ENCODE data around the gene TMEM87A. TPM values are rescaled to one million over a fixed set of nuclear protein-coding genes. Genes with fewer than 3 reads are reported as not detected.
"Not testable (repeated sequence)": the region's sequence is repeated elsewhere in the genome, so short reads cannot be mapped to it uniquely, and the experiment has no call there.

TMEM87A gene, protein sequence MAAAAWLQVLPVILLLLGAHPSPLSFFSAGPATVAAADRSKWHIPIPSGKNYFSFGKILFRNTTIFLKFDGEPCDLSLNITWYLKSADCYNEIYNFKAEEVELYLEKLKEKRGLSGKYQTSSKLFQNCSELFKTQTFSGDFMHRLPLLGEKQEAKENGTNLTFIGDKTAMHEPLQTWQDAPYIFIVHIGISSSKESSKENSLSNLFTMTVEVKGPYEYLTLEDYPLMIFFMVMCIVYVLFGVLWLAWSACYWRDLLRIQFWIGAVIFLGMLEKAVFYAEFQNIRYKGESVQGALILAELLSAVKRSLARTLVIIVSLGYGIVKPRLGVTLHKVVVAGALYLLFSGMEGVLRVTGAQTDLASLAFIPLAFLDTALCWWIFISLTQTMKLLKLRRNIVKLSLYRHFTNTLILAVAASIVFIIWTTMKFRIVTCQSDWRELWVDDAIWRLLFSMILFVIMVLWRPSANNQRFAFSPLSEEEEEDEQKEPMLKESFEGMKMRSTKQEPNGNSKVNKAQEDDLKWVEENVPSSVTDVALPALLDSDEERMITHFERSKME
- 10 to 100 TPM; 17.6 to 30.4 (median 26.2) TPM for total RNA-seq
- polyA plus RNA-seq: 10 to 100 TPM; 16.4 to 30.9 (median 22.0) TPM
- long read RNA-seq, donor 1, transcript TMEM87A-202 (20 exons, 3,109 nt): major isoform, 21 of 35 reads
- long read RNA-seq, donor 1, partial matches to known transcripts: 6 of 35 reads
- long read RNA-seq, donor 1, other reads (novel, unspliced or antisense): 8 of 35 reads
- long read RNA-seq, donor 2, transcript TMEM87A-202 (20 exons, 3,109 nt): major isoform, 48 of 70 reads
- long read RNA-seq, donor 2, partial matches to known transcripts: 7 of 70 reads
- long read RNA-seq, donor 2, other reads (novel, unspliced or antisense): 14 of 70 reads

DNA sequence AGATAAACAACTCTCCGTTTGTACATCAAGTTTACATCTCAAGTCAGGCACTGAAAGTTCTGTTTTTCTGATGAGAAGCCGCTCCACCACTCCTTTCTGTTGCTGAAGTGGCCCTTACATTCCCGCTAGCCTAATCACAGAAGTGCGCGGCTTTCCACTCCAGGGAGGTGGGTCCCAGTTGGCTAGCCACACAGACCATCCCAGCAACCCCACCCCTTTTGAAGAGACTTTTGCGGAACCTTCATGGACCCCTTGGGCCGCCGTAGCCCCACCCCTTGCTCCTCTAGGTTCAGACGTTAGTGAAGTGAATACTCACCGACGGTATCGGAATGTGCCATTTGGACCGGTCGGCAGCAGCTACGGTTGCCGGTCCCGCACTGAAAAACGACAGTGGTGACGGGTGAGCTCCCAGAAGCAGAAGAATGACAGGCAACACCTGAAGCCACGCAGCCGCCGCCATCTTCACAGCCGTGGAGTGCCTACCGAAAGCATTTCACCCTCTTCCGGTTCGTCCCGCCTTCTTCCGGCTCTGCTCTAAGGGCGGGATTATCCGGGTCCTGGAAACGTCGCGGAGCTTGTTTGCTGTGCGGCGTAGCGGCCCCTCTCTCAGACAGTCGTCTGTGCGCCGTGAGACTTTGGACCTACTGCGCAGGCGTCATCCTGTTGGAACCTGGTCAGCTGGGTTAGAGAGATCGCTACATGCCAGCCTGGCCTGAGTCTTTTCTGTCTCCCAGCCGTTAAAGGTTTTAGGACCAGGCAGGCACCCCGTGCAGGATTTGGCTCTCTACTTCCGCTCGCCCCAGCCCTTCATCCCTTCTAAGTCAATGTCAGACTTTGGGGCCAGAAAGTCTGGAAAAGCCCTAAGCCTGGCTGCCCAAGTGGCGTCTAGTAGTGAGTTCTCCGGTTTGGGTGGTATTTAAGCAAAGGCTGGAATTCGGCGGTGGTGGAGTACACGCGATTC, at the start of gene TMEM87A, which contains the start of gene GANC:
TMEM87A (minus strand) TSS at position 495 of the 961 bp plus-strand sequence; CDS start at position 460, 35 bp downstream.
GANC (plus strand) TSS at position 263 of the 961 bp plus-strand sequence. CDS start 1,281 bp downstream, outside the sequence.
- WGBS, 3 donors: 0% methylated on average over 52 of the region's 52 CpGs
- peak; percentile 97 to 98 for DNase-seq
- H3K9me3 ChIP-seq: no peaks in the 10 kb centered on the region
- peak; percentile 93 to 97 (median 94) for ATAC-seq
- peak within 1 kb of the TSS; percentile 97 for H3K27ac ChIP-seq
- H3K4me3 ChIP-seq: peak within 1 kb of the TSS; percentile 73
- peaks cover 40% of the 10 kb centered on the region for H3K4me1 ChIP-seq
- TF ChIP-seq, protein P1, sequence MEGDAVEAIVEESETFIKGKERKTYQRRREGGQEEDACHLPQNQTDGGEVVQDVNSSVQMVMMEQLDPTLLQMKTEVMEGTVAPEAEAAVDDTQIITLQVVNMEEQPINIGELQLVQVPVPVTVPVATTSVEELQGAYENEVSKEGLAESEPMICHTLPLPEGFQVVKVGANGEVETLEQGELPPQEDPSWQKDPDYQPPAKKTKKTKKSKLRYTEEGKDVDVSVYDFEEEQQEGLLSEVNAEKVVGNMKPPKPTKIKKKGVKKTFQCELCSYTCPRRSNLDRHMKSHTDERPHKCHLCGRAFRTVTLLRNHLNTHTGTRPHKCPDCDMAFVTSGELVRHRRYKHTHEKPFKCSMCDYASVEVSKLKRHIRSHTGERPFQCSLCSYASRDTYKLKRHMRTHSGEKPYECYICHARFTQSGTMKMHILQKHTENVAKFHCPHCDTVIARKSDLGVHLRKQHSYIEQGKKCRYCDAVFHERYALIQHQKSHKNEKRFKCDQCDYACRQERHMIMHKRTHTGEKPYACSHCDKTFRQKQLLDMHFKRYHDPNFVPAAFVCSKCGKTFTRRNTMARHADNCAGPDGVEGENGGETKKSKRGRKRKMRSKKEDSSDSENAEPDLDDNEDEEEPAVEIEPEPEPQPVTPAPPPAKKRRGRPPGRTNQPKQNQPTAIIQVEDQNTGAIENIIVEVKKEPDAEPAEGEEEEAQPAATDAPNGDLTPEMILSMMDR (IDR thresholded peaks at IDR 0.05): no peak
- no peaks in the 10 kb centered on the region for H3K27me3 ChIP-seq (ENCODE audit: insufficient read depth in 3 of 3, low read length in 2 of 3)
- intact Hi-C loops (cut with DNase I): loop anchor here (1.0 to 10.0 kb wide), 4 partner anchors 112 to 212 kb away; no protein-coding TSS in a partner anchor
- H3K36me3 ChIP-seq (ENCODE audit: insufficient read depth in 1 of 2, low read depth in 1 of 2): peaks cover 0 to 40% of the 10 kb centered on the region in 2 donors

DNA sequence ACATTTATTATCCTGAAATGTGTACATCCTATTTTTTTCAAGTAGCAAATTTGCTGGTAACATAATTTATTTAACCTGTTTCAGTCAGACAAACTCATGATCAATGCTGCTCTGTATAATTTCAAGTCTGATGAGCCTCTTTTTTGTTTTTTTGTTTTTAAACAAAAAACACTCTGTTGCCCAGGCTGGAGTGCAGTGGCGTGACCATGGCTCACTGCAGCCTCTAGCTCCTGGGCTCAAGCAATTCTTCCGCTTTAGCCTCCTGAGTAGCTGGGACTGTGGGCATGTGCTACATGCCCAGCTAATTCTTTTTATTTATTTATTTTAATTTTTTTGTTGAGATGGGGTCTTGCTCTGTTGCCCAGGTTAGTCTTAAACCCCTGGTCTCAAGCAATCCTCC, 46.0 kb upstream of the TMEM87A start:
- no peak for ATAC-seq
- intact Hi-C loops (cut with DNase I): no loop called here
- H3K9me3 ChIP-seq: no peaks in the 10 kb centered on the region
- no peak overlapping the region for H3K27ac ChIP-seq
- peaks cover 2 to 37% of the 10 kb centered on the region in 2 donors for H3K36me3 ChIP-seq (ENCODE audit: insufficient read depth in 1 of 2, low read depth in 1 of 2)
- 98 to 100% (median 100%) methylated on average over 2 of the region's 2 CpGs for WGBS, 3 donors
- H3K4me1 ChIP-seq: peaks cover 8% of the 10 kb centered on the region
- TF ChIP-seq, protein P1 (IDR thresholded peaks at IDR 0.05): no peak
- H3K4me3 ChIP-seq: no peak overlapping the region
- no peak for DNase-seq
- H3K27me3 ChIP-seq (ENCODE audit: insufficient read depth in 3 of 3, low read length in 2 of 3): no peaks in the 10 kb centered on the region

DNA sequence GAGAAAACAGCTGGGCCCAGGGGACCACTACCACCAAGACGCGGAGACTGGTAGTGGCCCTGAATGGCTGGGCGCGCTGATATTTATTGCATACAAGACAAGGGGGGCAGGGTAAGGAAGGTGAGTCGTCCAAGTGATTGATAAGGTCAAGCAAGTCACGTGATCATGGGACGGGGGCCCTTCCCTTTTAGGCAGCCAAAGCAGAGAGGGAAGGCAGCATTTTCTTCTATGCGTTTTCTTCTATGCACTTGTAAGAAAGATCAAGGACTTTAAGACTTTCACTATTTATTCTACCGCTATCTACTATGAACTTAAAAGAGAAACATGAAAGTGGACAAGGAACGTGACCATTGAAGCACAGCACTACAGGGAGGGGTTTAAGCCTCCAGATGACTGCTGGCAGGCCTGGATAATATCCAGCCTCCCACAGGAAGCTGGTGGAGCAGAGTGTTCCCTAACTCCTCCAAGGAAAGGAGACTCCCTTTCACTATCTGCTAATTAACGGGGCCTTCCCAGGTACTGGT, 43.1 kb upstream of the TMEM87A start:
- WGBS, 3 donors: 67 to 71% (median 70%) methylated on average over 11 of the region's 11 CpGs
- ATAC-seq; H3K27me3 ChIP-seq (ENCODE audit: insufficient read depth in 3 of 3, low read length in 2 of 3); H3K27ac ChIP-seq; intact Hi-C loops (cut with DNase I); H3K4me1 ChIP-seq; H3K4me3 ChIP-seq; DNase-seq; H3K9me3 ChIP-seq: not testable (repeated sequence)
- H3K36me3 ChIP-seq (ENCODE audit: insufficient read depth in 1 of 2, low read depth in 1 of 2): peaks cover 0 to 50% of the 10 kb centered on the region in 2 donors

DNA sequence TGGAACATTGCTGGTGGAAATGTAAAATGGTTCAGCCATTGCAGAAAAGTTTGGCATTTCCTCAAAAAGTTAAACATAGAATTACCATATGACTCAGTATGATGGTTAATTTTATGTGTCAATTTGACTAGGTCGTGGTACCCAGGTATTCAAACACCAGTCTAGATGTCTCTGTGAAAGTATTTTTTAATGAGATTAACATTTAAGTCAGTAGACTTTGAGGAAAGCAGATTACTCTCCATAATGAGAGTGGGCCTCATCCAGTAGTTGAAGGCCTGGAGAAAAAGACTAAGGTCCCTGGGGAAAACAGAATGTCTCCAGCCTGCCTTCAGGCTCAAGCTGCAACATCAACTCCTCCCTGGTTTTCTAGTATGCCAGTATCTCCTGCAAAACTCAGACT, 42.3 kb upstream of the TMEM87A start:
- Histone ChIP-seq H3K9me3 (no peaks in the 10 kb centered on the region), H3K4me3 (no peak overlapping the region), H3K27me3 (ENCODE audit: insufficient read depth in 3 of 3, low read length in 2 of 3) (no peaks in the 10 kb centered on the region), H3K4me1 (peaks cover 4% of the 10 kb centered on the region), H3K27ac (no peak overlapping the region), H3K36me3 (ENCODE audit: insufficient read depth in 1 of 2, low read depth in 1 of 2) (peaks cover 0 to 57% of the 10 kb centered on the region in 2 donors)
- intact Hi-C loops (cut with DNase I): no loop called here
- peak in 1 of 4 donors; percentile 35 for ATAC-seq
- DNase-seq: no peak
- whole genome bisulfite sequencing, 3 donors: 54 to 81% (median 61%) methylated on average over 1 of the region's 1 CpG
- TF ChIP-seq, protein P1 (IDR thresholded peaks at IDR 0.05): no peak

Data from psoas muscle (tissue), 8 donors.